ENCODE results near the gene CHST6. TPM values are rescaled to one million over a fixed set of nuclear protein-coding genes. Genes with fewer than 3 reads are reported as not detected.
A peak's percentile ranks its signal among the peaks of the same experiment; 100 is the strongest.

The CHST6 gene
- total RNA-seq, 1 experiment from 2014 or later, result 17.9 TPM

- Histone ChIP-seq H3K27me3 (ENCODE audit: insufficient read depth, low read length) (no peaks in the 10 kb centered on the region), H3K27ac (ENCODE audit: low read depth, low read length) (peak overlapping the region; percentile 99; the same call in 1 of the 2 replicates), H2AFZ (ENCODE audit: low read depth, low read length, poor library complexity, severe bottlenecking) (no peak overlapping the region), H3K9ac (ENCODE audit: low read length) (no peak overlapping the region), H3K9me3 (ENCODE audit: control insufficient read depth in 1 of 2, insufficient read depth in 1 of 2, low read depth in 1 of 2, low read length in 2 of 2) (no peaks in the 10 kb centered on the region), H3K9me2 (ENCODE audit: insufficient read depth) (no peaks in the 10 kb centered on the region), H3K36me3 (ENCODE audit: control insufficient read depth in 1 of 2, insufficient read depth in 2 of 2, low read length in 2 of 2) (no peaks in the 10 kb centered on the region), H3K4me2 (ENCODE audit: low read length) (peak overlapping the region; percentile 72), H3K4me1 (ENCODE audit: control insufficient read depth in 1 of 2, insufficient read depth in 2 of 2, low read length in 2 of 2) (peaks cover 48 to 63% of the 10 kb centered on the region in 2 experiments), H3K4me3 (replicated peaks in 1 of 2; ENCODE audit: low read depth in 1 of 2, low read length in 2 of 2) (no peak overlapping the region), H4K20me1 (ENCODE audit: insufficient read depth) (no peaks in the 10 kb centered on the region), H3K79me2 (ENCODE audit: insufficient read depth, low read length) (no peaks in the 10 kb centered on the region)
- intact Hi-C loops (cut with micrococcal nuclease), result no loop called here
- BruUV-seq (replicated peaks), result no TSS peak
- DNase-seq (ENCODE audit: low read depth, low spot score) (no peak), ATAC-seq (no peak)
- ChIA-PET RAD21 (ENCODE audit: low non-redundant PET in 1 of 2, low total read pairs in 2 of 2, uncharacterized antibody in 2 of 2, unreplicated experiment in 2 of 2) (no interaction called here), CTCF (no interaction called here), POLR2A (no interaction called here)
- no peak for TF ChIP-seq EGR1 (IDR thresholded peaks at IDR 0.05; ENCODE audit: low read depth)
- no peak for TF ChIP-seq ZNF274 (IDR thresholded peaks at IDR 0.05; ENCODE audit: low read depth, low read length)
- TF ChIP-seq EZH2 (IDR thresholded peaks at IDR 0.05), result no peak
- no peak for TF ChIP-seq TCF7L2 (IDR thresholded peaks at IDR 0.05; ENCODE audit: borderline replicate concordance, extremely low read depth, insufficient read depth, insufficient read length)
- TF ChIP-seq RAD21 (IDR thresholded peaks at IDR 0.05; ENCODE audit: low read depth), result no peak
- no peak for TF ChIP-seq ZFX (IDR thresholded peaks at IDR 0.05)
- no peak for TF ChIP-seq EZH2phosphoT487 (IDR thresholded peaks at IDR 0.05; ENCODE audit: borderline replicate concordance)
- TF ChIP-seq FOSL1 (IDR thresholded peaks at IDR 0.05; ENCODE audit: low read depth), result no peak
- no peak for TF ChIP-seq CBX3 (IDR thresholded peaks at IDR 0.05; ENCODE audit: low read depth)
- no peak for TF ChIP-seq REST (IDR thresholded peaks at IDR 0.05; ENCODE audit: low read depth)
- no peak for TF ChIP-seq ATF3 (IDR thresholded peaks at IDR 0.05)
- no peak for TF ChIP-seq CEBPB (IDR thresholded peaks at IDR 0.05; ENCODE audit: low read depth)
- TF ChIP-seq MAX (IDR thresholded peaks at IDR 0.05), result no peak
Measured at GRCh38 chr16:75486676-75487313, 8.4 kb downstream of the CHST6 start.
